ENCODE data around the gene TRIM7. TPM values are rescaled to one million over a fixed set of nuclear protein-coding genes. Genes with fewer than 3 reads are reported as not detected.

The TRIM7 gene
- total and polyA plus RNA-seq, 2 experiments from 2014 or later = 0.11 to 0.39 TPM

DNA sequence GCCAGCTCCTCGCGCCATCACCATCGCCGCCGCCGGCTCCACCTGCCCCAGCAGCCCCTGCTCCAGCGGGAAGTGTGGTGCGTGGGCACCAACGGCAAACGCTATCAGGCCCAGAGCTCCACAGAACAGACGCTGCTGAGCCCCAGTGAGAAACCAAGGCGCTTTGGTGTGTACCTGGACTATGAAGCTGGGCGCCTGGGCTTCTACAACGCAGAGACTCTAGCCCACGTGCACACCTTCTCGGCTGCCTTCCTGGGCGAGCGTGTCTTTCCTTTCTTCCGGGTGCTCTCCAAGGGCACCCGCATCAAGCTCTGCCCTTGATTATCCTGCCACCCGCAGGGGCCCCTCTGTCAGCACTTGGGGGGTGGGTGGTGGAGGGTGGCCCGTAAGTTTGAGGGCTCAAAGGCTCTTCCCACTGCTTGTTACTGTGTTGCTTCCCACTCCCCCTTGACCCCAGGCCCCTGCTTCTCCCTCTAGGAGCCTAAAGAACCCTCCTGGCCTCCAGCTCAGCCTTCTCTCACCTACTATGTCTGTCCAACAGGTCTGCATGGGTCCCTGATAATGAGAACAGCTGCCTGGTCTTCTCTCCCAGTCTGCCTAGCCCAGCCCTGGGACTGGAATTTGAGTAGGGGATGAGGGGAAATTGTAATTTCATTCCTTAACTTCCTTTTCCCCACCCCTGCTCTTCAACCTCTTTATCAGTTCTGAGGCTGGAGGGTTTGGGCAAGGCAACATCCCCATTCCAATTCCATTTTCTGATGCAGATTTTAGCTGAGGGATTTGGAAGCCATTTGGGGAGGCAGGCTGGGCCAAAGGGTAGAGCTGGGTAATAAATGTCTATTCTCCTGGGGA is 29.7 kb upstream of the TRIM7 start:
- TF ChIP-seq, protein P1, sequence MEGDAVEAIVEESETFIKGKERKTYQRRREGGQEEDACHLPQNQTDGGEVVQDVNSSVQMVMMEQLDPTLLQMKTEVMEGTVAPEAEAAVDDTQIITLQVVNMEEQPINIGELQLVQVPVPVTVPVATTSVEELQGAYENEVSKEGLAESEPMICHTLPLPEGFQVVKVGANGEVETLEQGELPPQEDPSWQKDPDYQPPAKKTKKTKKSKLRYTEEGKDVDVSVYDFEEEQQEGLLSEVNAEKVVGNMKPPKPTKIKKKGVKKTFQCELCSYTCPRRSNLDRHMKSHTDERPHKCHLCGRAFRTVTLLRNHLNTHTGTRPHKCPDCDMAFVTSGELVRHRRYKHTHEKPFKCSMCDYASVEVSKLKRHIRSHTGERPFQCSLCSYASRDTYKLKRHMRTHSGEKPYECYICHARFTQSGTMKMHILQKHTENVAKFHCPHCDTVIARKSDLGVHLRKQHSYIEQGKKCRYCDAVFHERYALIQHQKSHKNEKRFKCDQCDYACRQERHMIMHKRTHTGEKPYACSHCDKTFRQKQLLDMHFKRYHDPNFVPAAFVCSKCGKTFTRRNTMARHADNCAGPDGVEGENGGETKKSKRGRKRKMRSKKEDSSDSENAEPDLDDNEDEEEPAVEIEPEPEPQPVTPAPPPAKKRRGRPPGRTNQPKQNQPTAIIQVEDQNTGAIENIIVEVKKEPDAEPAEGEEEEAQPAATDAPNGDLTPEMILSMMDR (IDR thresholded peaks at IDR 0.05; ENCODE audit: low read depth, low read length) = no peak

DNA sequence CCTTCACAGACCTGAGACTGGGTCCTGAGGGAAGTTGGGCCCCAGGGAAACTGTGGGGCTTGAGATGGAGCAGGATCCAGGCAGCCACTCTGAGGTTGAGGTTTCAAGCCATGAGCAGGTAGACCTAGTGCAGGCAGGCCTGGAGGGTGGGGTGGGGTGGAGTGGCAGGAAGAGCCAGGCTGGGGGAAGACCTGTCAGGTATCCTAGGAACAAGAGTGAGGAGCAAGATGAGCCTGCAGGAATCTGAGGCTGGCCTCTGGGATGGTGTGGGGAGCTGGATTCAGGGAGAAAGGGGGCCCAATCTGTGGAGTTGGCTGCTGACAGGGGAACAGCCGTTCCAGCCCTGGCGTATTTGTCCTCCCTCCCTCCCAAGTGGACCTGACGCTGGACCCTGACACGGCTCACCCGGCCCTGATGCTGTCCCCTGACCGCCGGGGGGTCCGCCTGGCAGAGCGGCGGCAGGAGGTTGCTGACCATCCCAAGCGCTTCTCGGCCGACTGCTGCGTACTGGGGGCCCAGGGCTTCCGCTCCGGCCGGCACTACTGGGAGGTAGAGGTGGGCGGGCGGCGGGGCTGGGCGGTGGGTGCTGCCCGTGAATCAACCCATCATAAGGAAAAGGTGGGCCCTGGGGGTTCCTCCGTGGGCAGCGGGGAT is 28.9 kb upstream of the TRIM7 start:
- Histone ChIP-seq H3K36me3 (peaks cover 46% of the 10 kb centered on the region), H3K27ac (peak overlapping the region; percentile 75), H3K9me3 (ENCODE audit: low read depth) (no peaks in the 10 kb centered on the region), H3K27me3 (no peaks in the 10 kb centered on the region), H3K4me3 (no peak overlapping the region), H3K4me1 (ENCODE audit: low read depth) (no peaks in the 10 kb centered on the region)
- TF ChIP-seq, protein P1 (IDR thresholded peaks at IDR 0.05; ENCODE audit: low read depth, low read length) = no peak
- DNase-seq (ENCODE audit: low read depth in 1 of 2, low spot score in 1 of 2) = no peak

More for the DNA sequence above, 29.7 kb upstream of the TRIM7 start:
- no peaks in the 10 kb centered on the region for H3K4me1 ChIP-seq (ENCODE audit: low read depth)
- peak overlapping the region; percentile 75 for H3K27ac ChIP-seq
- H3K36me3 ChIP-seq = peaks cover 54% of the 10 kb centered on the region
- no peaks in the 10 kb centered on the region for H3K9me3 ChIP-seq (ENCODE audit: low read depth)
- H3K27me3 ChIP-seq = no peaks in the 10 kb centered on the region
- no peak for DNase-seq (ENCODE audit: low read depth in 1 of 2, low spot score in 1 of 2)
- no peak overlapping the region for H3K4me3 ChIP-seq

DNA sequence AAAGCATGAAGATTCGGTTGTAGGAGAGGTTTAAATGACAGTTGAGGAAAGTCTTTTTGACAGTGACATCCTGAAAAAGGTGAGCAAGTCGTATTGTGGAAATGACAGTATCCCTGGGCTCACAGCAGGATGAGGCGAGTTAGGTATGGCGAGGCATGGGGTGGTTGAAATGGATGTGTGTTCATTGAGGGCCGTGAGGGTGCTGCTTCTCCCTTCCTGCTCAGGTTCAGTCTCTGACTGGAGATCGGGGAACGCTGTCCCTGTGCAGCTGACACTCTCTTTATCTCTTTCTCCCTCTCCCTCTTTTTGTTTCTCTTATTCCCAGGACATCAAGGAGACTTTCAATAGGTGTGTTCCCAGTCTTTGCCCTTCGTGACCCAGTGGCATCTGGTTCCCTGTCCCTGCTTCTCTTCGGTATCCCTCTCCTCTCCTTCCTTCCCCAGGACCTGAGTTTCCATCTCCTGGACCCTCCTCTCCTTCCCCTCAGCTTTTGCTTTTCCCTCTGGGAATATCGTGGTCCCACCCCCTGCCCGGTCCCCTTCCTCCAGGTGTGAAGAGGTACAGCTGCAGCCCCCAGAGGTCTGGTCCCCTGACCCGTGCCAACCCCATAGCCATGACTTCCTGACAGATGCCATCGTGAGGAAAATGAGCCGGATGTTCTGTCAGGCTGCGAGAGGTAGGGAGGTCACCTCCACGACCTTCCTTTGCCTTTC is 28.2 kb upstream of the TRIM7 start:
- Histone ChIP-seq H3K36me3 (peaks cover 40% of the 10 kb centered on the region), H3K27ac (peak overlapping the region; percentile 75), H3K4me3 (no peak overlapping the region)

DNA sequence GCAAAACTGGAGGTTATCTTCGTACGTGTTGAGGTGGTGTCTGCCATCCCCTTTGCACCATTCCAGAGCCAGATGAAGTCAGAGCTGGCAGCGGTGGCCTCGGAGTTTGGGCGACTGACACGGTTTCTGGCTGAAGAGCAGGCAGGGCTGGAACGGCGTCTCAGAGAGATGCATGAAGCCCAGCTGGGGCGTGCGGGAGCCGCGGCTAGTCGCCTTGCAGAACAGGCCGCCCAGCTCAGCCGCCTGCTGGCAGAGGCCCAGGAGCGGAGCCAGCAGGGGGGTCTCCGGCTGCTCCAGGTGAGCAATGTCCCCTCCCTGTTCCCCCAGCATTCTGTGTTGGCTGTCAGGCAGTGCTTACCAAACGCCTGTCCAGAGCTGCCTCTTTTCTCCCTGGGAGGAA is 27.6 kb upstream of the TRIM7 start:
- TF ChIP-seq, protein P1 (IDR thresholded peaks at IDR 0.05; ENCODE audit: low read depth, low read length) = no peak
- peaks cover 33% of the 10 kb centered on the region for H3K36me3 ChIP-seq
- H3K27ac ChIP-seq = peak overlapping the region; percentile 75
- H3K9me3 ChIP-seq (ENCODE audit: low read depth) = no peaks in the 10 kb centered on the region
- no peak for DNase-seq (ENCODE audit: low read depth in 1 of 2, low spot score in 1 of 2)
- no peak overlapping the region for H3K4me3 ChIP-seq
- H3K27me3 ChIP-seq = no peaks in the 10 kb centered on the region
- no peaks in the 10 kb centered on the region for H3K4me1 ChIP-seq (ENCODE audit: low read depth)

More for the DNA sequence above, 28.2 kb upstream of the TRIM7 start:
- no peaks in the 10 kb centered on the region for H3K4me1 ChIP-seq (ENCODE audit: low read depth)
- DNase-seq (ENCODE audit: low read depth in 1 of 2, low spot score in 1 of 2) = no peak
- H3K27me3 ChIP-seq = no peaks in the 10 kb centered on the region
- TF ChIP-seq, protein P1 (IDR thresholded peaks at IDR 0.05; ENCODE audit: low read depth, low read length) = no peak
- no peaks in the 10 kb centered on the region for H3K9me3 ChIP-seq (ENCODE audit: low read depth)

DNA sequence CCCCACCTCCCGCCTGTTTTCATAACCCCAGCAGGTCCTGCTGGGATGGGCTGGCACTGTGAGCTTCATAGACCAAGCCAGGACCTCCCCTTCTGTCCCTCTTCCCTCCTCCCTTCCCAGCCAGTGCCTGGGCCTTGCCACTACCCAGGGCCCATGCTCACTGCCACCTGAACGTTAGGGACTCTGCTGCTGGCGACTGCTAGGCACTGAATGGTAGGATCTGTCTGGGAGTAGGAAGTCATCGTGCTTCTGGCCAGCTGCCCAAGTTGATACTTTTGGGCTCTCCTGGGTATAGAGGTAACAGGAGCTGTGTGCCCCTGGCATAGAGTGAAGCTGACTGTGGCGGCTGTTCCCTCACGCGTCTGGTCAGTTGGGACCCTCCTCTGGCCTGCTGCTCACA is 26.4 kb upstream of the TRIM7 start:
- peaks cover 24% of the 10 kb centered on the region for H3K36me3 ChIP-seq
- TF ChIP-seq, protein P1 (IDR thresholded peaks at IDR 0.05; ENCODE audit: low read depth, low read length) = no peak

More for the DNA sequence above, 26.4 kb upstream of the TRIM7 start:
- Histone ChIP-seq H3K27me3 (no peaks in the 10 kb centered on the region), H3K9me3 (ENCODE audit: low read depth) (no peaks in the 10 kb centered on the region), H3K4me1 (ENCODE audit: low read depth) (no peaks in the 10 kb centered on the region), H3K27ac (no peak overlapping the region), H3K4me3 (no peak overlapping the region)
- no peak for DNase-seq (ENCODE audit: low read depth in 1 of 2, low spot score in 1 of 2)
